Sigmoid colon (tissue), 7 donors: ENCODE results near the gene GLIS2. TPM values are rescaled to one million over a fixed set of nuclear protein-coding genes. Genes with fewer than 3 reads are reported as not detected.
A peak's percentile ranks its signal among the peaks of the same experiment; 100 is the strongest.

Experiments
- DNase-seq: peaks from one replicate; pipeline ENCODE4 v3.0.0-alpha.2; 2019
- H3K27ac ChIP-seq, 4 donors: fragments of 200-600 bp; sonication (generic); one replicate each; pipeline ENCODE4 v1.5.1; 2016 to 2019; ENCODE audit warnings: mild to moderate bottlenecking in 1 of 4
- H3K27me3 ChIP-seq, 3 donors: fragments of 200-600 bp; sonication (generic); one replicate each; pipeline ENCODE4 v1.5.1; 2019; ENCODE audit warnings: mild to moderate bottlenecking in 1 of 3
- H3K36me3 ChIP-seq, 4 donors: fragments of 200-600 bp; sonication (generic); one replicate each; pipeline ENCODE4 v1.5.1; 2016 to 2019
- H3K4me1 ChIP-seq, 4 donors: fragments of 200-600 bp; sonication (generic); one replicate each; pipeline ENCODE4 v1.5.1; 2017 to 2019
- H3K4me3 ChIP-seq, 4 donors: fragments of 200-600 bp; sonication (generic); one replicate each; pipeline ENCODE4 v1.5.1; 2017 to 2019; ENCODE audit warnings: mild to moderate bottlenecking in 2 of 4, moderate library complexity in 1 of 4
- H3K9me3 ChIP-seq, 4 donors: fragments of 200-600 bp in 3 of 4; sonication (generic) in 3 of 4; one replicate each; pipeline versions ENCODE4 v1.5.1 to v1.6.1; 2013 to 2019
- CTCF ChIP-seq, 4 experiments: fragments of 450-650 bp in 3 of 4; fragments of 200-600 bp in 1 of 4; IDR thresholded peaks; one replicate each; pipeline ENCODE4 v1.5.1; 2016 to 2019; ENCODE audit warnings: antibody characterized with exemption in 4 of 4, mild to moderate bottlenecking in 3 of 4, moderate library complexity in 2 of 4
- EP300 ChIP-seq, 4 donors: sonication (generic); formaldehyde crosslinking; IDR thresholded peaks; one replicate each; pipeline ENCODE4 v1.6.1; 2017; ENCODE audit warnings: antibody characterized with exemption in 4 of 4
- POLR2A ChIP-seq, 2 donors: fragments of 450-650 bp; IDR thresholded peaks; one replicate each; pipeline ENCODE4 v1.6.1; 2016; ENCODE audit warnings: antibody characterized with exemption in 2 of 2, mild to moderate bottlenecking in 2 of 2, moderate library complexity in 2 of 2
- POLR2AphosphoS5 ChIP-seq, 4 donors: sonication (generic); formaldehyde crosslinking; IDR thresholded peaks; one replicate each; pipeline ENCODE4 v1.6.1; 2017; ENCODE audit warnings: antibody characterized with exemption in 4 of 4
- WGBS, 2 donors: extraction: QIAGEN DNeasy Blood & Tissue Kit; methylation state at CpG; one replicate each; pipeline ENCODE4 v1.1.7; 2013; 5-methylcytosine and 5-hydroxymethylcytosine counted together
- intact Hi-C: fragments of 100-400 bp; cut with DNase I; formaldehyde crosslinking; loops from one replicate; pipeline ENCODE4 v1.15.1; 2023
- polyA plus RNA-seq, 3 donors: library from polyadenylated mRNA; stranded (reverse); fragments of 200-250 nt; gene quantifications; one replicate each; pipeline ENCODE4 v1.2.3, GENCODE V29; 2013
- total RNA-seq, 4 donors: library from RNA; depleted of rRNA; stranded (reverse); fragments of >200 nt; gene quantifications; one replicate each; pipeline ENCODE4 v1.1.0, GENCODE V29; 2016
- donor health status: healthy with polysubstance abuse.
- donor health status: Bipolar disorder and iron deficiency.
- donor health status: healthy.

GLIS2 gene
- total and polyA plus RNA-seq, 7 donors: 0.69 to 11.9 (median 5.4) TPM

GRCh38 chr16:4318967-4319366 is 3.1 kb downstream of the GLIS2 start:
- Histone ChIP-seq H3K36me3 (no peaks in the 10 kb centered on the region), H3K27me3 (no peaks in the 10 kb centered on the region), H3K27ac (peak overlapping the region; percentile 90 to 98 (median 96)), H3K4me3 (no peak overlapping the region), H3K9me3 (no peaks in the 10 kb centered on the region), H3K4me1 (peaks cover 2 to 89% (median 79%) of the 10 kb centered on the region in 4 donors)
- peak; percentile 62 for DNase-seq
- WGBS, 2 donors: 60 to 73% methylated on average over 5 of the region's 5 CpGs
- intact Hi-C loops: no loop called here
- no peak for TF ChIP-seq EP300 (IDR thresholded peaks at IDR 0.05)
- TF ChIP-seq POLR2A (IDR thresholded peaks at IDR 0.05): no peak
- no peak for TF ChIP-seq CTCF (IDR thresholded peaks at IDR 0.05)
- no peak for TF ChIP-seq POLR2AphosphoS5 (IDR thresholded peaks at IDR 0.05)

- DNase-seq: peak; percentile 76
- WGBS, 2 donors: 41 to 61% methylated on average over 37 of the region's 37 CpGs
- Histone ChIP-seq H3K27ac (peak overlapping the region; percentile 90 to 98 (median 96)), H3K27me3 (no peaks in the 10 kb centered on the region), H3K4me1 (peaks cover 2 to 89% (median 82%) of the 10 kb centered on the region in 4 donors), H3K36me3 (no peaks in the 10 kb centered on the region), H3K4me3 (no peak overlapping the region), H3K9me3 (no peaks in the 10 kb centered on the region)
- TF ChIP-seq CTCF (IDR thresholded peaks at IDR 0.05) (no peak), POLR2A (IDR thresholded peaks at IDR 0.05) (no peak), POLR2AphosphoS5 (IDR thresholded peaks at IDR 0.05) (no peak), EP300 (IDR thresholded peaks at IDR 0.05) (no peak)
- intact Hi-C loops: no loop called here
These were observed 3.9 kb downstream of the GLIS2 start for GRCh38 chr16:4319454-4320421.

- no peaks in the 10 kb centered on the region for H3K27me3 ChIP-seq
- no peak for TF ChIP-seq POLR2AphosphoS5 (IDR thresholded peaks at IDR 0.05)
- no peak for TF ChIP-seq POLR2A (IDR thresholded peaks at IDR 0.05)
- H3K36me3 ChIP-seq: no peaks in the 10 kb centered on the region
- WGBS, 2 donors: 65 to 75% methylated on average over 16 of the region's 16 CpGs
- H3K4me3 ChIP-seq: no peak overlapping the region
- H3K4me1 ChIP-seq: peaks cover 2 to 93% (median 86%) of the 10 kb centered on the region in 4 donors
- peak; percentile 65 for DNase-seq
- intact Hi-C loops: no loop called here
- H3K27ac ChIP-seq: peak overlapping the region; percentile 90 to 98 (median 96)
- H3K9me3 ChIP-seq: no peaks in the 10 kb centered on the region
These were observed 4.8 kb downstream of the GLIS2 start for GRCh38 chr16:4320571-4321137.

- H3K4me1 ChIP-seq: peaks cover 2 to 92% (median 85%) of the 10 kb centered on the region in 4 donors
- no peak for TF ChIP-seq EP300 (IDR thresholded peaks at IDR 0.05)
- no peak for TF ChIP-seq POLR2AphosphoS5 (IDR thresholded peaks at IDR 0.05)
- no peak for TF ChIP-seq CTCF (IDR thresholded peaks at IDR 0.05)
- TF ChIP-seq POLR2A (IDR thresholded peaks at IDR 0.05): no peak
- peak overlapping the region; percentile 90 to 98 (median 96) for H3K27ac ChIP-seq
- intact Hi-C loops: no loop called here
- no peak overlapping the region for H3K4me3 ChIP-seq
- no peaks in the 10 kb centered on the region for H3K9me3 ChIP-seq
- H3K36me3 ChIP-seq: no peaks in the 10 kb centered on the region
- WGBS, 2 donors: 84 to 92% methylated on average over 19 of the region's 19 CpGs
- no peaks in the 10 kb centered on the region for H3K27me3 ChIP-seq
- peak; percentile 66 for DNase-seq
These were observed 5.6 kb downstream of the GLIS2 start for GRCh38 chr16:4321286-4322120.
